DMS53 treated with DMSO at 0.1 percent for 48 hours (cell line): ENCODE data around the gene MZB1.

Experiments
- DNase-seq: peaks from one replicate; lab custom pipeline; 2025; ENCODE audit not compliant: unreplicated experiment; lab: John Stamatoyannopoulos, UW

Gene MZB1

DNA sequence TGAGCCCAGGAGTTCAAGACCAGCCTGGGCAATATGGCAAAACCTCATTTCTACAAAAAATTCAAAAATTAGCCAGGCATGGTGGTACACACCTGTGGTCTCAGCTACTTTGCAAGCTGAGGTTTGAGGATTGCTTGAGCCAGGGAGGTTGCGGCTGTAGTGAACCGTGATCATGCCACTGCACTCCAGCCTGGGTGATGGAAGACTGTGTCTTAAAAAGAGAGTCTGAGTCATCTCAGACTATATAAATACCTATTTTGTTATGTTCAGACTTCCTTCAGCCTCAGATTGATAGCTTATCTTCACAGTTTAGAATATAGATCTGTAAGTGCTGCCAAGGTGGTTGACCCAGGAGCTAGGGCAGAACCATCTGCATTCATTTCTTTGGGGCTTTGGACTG, 49.7 kb downstream of the MZB1 start:
- DNase-seq, result no peak
